Neuron (in vitro differentiated cells): Measurements from ENCODE around the gene MRPL16.

Experiments used
- H2AFZ ChIP-seq: one replicate; pipeline ENCODE4 v1.6.1; 2013; ENCODE audit warnings: low read depth, mild to moderate bottlenecking, inconsistent platforms, low read length, moderate library complexity
- H3K27me3 ChIP-seq: one replicate; pipeline ENCODE4 v1.6.1; 2013; ENCODE audit warnings: low read length; ENCODE audit not compliant: insufficient read depth
- H3K36me3 ChIP-seq: one replicate; pipeline ENCODE4 v1.6.1; 2013; ENCODE audit warnings: low read length; ENCODE audit not compliant: insufficient read depth
- H3K4me1 ChIP-seq: one replicate; pipeline ENCODE4 v1.6.1; 2013; ENCODE audit warnings: low read length; ENCODE audit not compliant: insufficient read depth
- H3K4me3 ChIP-seq: 2 replicates; pipeline ENCODE4 v1.5.1; 2013; ENCODE audit warnings: mild to moderate bottlenecking, low read length, moderate library complexity
- H3K9me3 ChIP-seq: one replicate; pipeline ENCODE4 v1.6.1; 2013; ENCODE audit warnings: low read length

The MRPL16 gene

GRCh38 chr11:59777104-59777503, 33.5 kb downstream of the MRPL16 start:
- H3K4me1 ChIP-seq, result no peaks in the 10 kb centered on the region
- H3K9me3 ChIP-seq, result no peaks in the 10 kb centered on the region
- peaks cover 2% of the 10 kb centered on the region for H3K27me3 ChIP-seq
- H3K36me3 ChIP-seq, result no peaks in the 10 kb centered on the region
- H2AFZ ChIP-seq, result no peak overlapping the region
- no peak overlapping the region for H3K4me3 ChIP-seq

- H3K36me3 ChIP-seq, result no peaks in the 10 kb centered on the region
These were observed 34.1 kb downstream of the MRPL16 start for GRCh38 chr11:59776210-59777066.

GRCh38 chr11:59773083-59773440, 37.5 kb downstream of the MRPL16 start:
- Histone ChIP-seq H3K4me1 (no peaks in the 10 kb centered on the region), H3K4me3 (no peak overlapping the region), H3K36me3 (no peaks in the 10 kb centered on the region), H3K9me3 (no peaks in the 10 kb centered on the region), H3K27me3 (no peaks in the 10 kb centered on the region), H2AFZ (no peak overlapping the region)

More at GRCh38 chr11:59776210-59777066, 34.1 kb downstream of the MRPL16 start:
- H3K4me3 ChIP-seq, result no peak overlapping the region
- H3K9me3 ChIP-seq, result no peaks in the 10 kb centered on the region
- peaks cover 2% of the 10 kb centered on the region for H3K27me3 ChIP-seq
- no peak overlapping the region for H2AFZ ChIP-seq
- H3K4me1 ChIP-seq, result no peaks in the 10 kb centered on the region

GRCh38 chr11:59771605-59772004, 39.0 kb downstream of the MRPL16 start:
- Histone ChIP-seq H3K36me3 (no peaks in the 10 kb centered on the region), H3K4me3 (no peak overlapping the region), H3K4me1 (no peaks in the 10 kb centered on the region), H3K27me3 (peaks cover under 1% of the 10 kb centered on the region), H3K9me3 (no peaks in the 10 kb centered on the region), H2AFZ (no peak overlapping the region)

GRCh38 chr11:59770869-59771268, 39.7 kb downstream of the MRPL16 start:
- Histone ChIP-seq H3K4me1 (no peaks in the 10 kb centered on the region), H2AFZ (no peak overlapping the region), H3K9me3 (no peaks in the 10 kb centered on the region), H3K4me3 (no peak overlapping the region), H3K36me3 (no peaks in the 10 kb centered on the region), H3K27me3 (peaks cover 3% of the 10 kb centered on the region)

GRCh38 chr11:59770319-59770718, 40.3 kb downstream of the MRPL16 start:
- Histone ChIP-seq H3K4me3 (no peak overlapping the region), H3K27me3 (peaks cover 3% of the 10 kb centered on the region), H3K36me3 (no peaks in the 10 kb centered on the region), H3K4me1 (no peaks in the 10 kb centered on the region), H3K9me3 (no peaks in the 10 kb centered on the region), H2AFZ (no peak overlapping the region)

- H3K27me3 ChIP-seq, result peaks cover 3% of the 10 kb centered on the region
- no peaks in the 10 kb centered on the region for H3K4me1 ChIP-seq
- H2AFZ ChIP-seq, result no peak overlapping the region
- H3K9me3 ChIP-seq, result no peaks in the 10 kb centered on the region
- no peak overlapping the region for H3K4me3 ChIP-seq
- no peaks in the 10 kb centered on the region for H3K36me3 ChIP-seq
These were observed 40.8 kb downstream of the MRPL16 start for GRCh38 chr11:59769828-59770227.

- no peaks in the 10 kb centered on the region for H3K4me1 ChIP-seq
- no peak overlapping the region for H3K4me3 ChIP-seq
- H3K9me3 ChIP-seq, result no peaks in the 10 kb centered on the region
- peaks cover 3% of the 10 kb centered on the region for H3K27me3 ChIP-seq
- H2AFZ ChIP-seq, result no peak overlapping the region
- H3K36me3 ChIP-seq, result no peaks in the 10 kb centered on the region
These were observed 41.5 kb downstream of the MRPL16 start for GRCh38 chr11:59769111-59769510.

GRCh38 chr11:59767225-59767611, 43.4 kb downstream of the MRPL16 start:
- Histone ChIP-seq H3K4me3 (no peak overlapping the region), H3K27me3 (peaks cover 9% of the 10 kb centered on the region), H3K9me3 (no peaks in the 10 kb centered on the region), H3K4me1 (no peaks in the 10 kb centered on the region), H3K36me3 (no peaks in the 10 kb centered on the region), H2AFZ (no peak overlapping the region)

GRCh38 chr11:59766542-59767224, 43.9 kb downstream of the MRPL16 start:
- Histone ChIP-seq H3K9me3 (no peaks in the 10 kb centered on the region), H3K27me3 (peaks cover 11% of the 10 kb centered on the region), H3K36me3 (no peaks in the 10 kb centered on the region), H2AFZ (no peak overlapping the region), H3K4me3 (no peak overlapping the region), H3K4me1 (no peaks in the 10 kb centered on the region)

- Histone ChIP-seq H3K4me1 (no peaks in the 10 kb centered on the region), H3K27me3 (peaks cover 11% of the 10 kb centered on the region), H3K36me3 (no peaks in the 10 kb centered on the region), H2AFZ (no peak overlapping the region), H3K4me3 (no peak overlapping the region), H3K9me3 (no peaks in the 10 kb centered on the region)
These were observed 45.4 kb downstream of the MRPL16 start for GRCh38 chr11:59765068-59765735.

- no peaks in the 10 kb centered on the region for H3K4me1 ChIP-seq
These were observed 48.6 kb downstream of the MRPL16 start for GRCh38 chr11:59761993-59762392.

GRCh38 chr11:59760771-59761170, 49.8 kb downstream of the MRPL16 start:
- no peaks in the 10 kb centered on the region for H3K9me3 ChIP-seq
- peaks cover 39% of the 10 kb centered on the region for H3K27me3 ChIP-seq
- H2AFZ ChIP-seq, result no peak overlapping the region
- H3K4me3 ChIP-seq, result no peak overlapping the region
- peaks cover 2% of the 10 kb centered on the region for H3K4me1 ChIP-seq
- no peaks in the 10 kb centered on the region for H3K36me3 ChIP-seq

More at GRCh38 chr11:59761993-59762392, 48.6 kb downstream of the MRPL16 start:
- no peak overlapping the region for H3K4me3 ChIP-seq
- H2AFZ ChIP-seq, result no peak overlapping the region
- H3K36me3 ChIP-seq, result no peaks in the 10 kb centered on the region
- H3K27me3 ChIP-seq, result peaks cover 31% of the 10 kb centered on the region
- H3K9me3 ChIP-seq, result no peaks in the 10 kb centered on the region
